Measurements from ENCODE around the gene ART5. TPM values are rescaled to one million over a fixed set of nuclear protein-coding genes. Genes with fewer than 3 reads are reported as not detected.

Gene ART5
- total RNA-seq, 1 donor from 2014 or later = 6.1 TPM

Other genes with a start within 250 kb of the ART5 start
- not detected in 3 replicates for gene ART1, start 3.1 kb upstream of the ART5 start, total RNA-seq
- 2.6 to 2.9 TPM (median 2.9 TPM) in 3 replicates for gene CHRNA10, start 29.4 kb upstream of the ART5 start, total RNA-seq
- 82.6 to 85.4 TPM (median 83.3 TPM) in 3 replicates for gene NUP98, start 155.6 kb upstream of the ART5 start, total RNA-seq
- 43.2 to 47.6 TPM (median 47.4 TPM) in 3 replicates for gene PGAP2, start 166.6 kb upstream of the ART5 start, total RNA-seq
- gene RHOG, start 199.0 kb upstream of the ART5 start, total RNA-seq = 23.8 to 24.7 TPM (median 24.2 TPM) in 3 replicates
- gene STIM1, start 213.7 kb upstream of the ART5 start, total RNA-seq = 41.2 to 43.9 TPM (median 43.7 TPM) in 3 replicates

Data from mesothelial cell of epicardium (in vitro differentiated cells).